ENCODE results near the gene RGS3.
"Not testable (repeated sequence)": the region's sequence is repeated elsewhere in the genome, so short reads cannot be mapped to it uniquely, and the experiment has no call there.

Gene RGS3

GRCh38 chr9:113538131-113538530 is 74.6 kb downstream of the RGS3 start:
- no peak for DNase-seq (ENCODE audit: low read depth, low spot score)
- H3K4me3 ChIP-seq (ENCODE audit: low read length), result no peak overlapping the region

GRCh38 chr9:113538701-113539430 is 75.3 kb downstream of the RGS3 start:
- no peak for DNase-seq (ENCODE audit: low read depth, low spot score)
- H3K4me3 ChIP-seq (ENCODE audit: low read length), result no peak overlapping the region

GRCh38 chr9:113540466-113540865 is 76.9 kb downstream of the RGS3 start:
- DNase-seq (ENCODE audit: low read depth, low spot score), result no peak
- no peak overlapping the region for H3K4me3 ChIP-seq (ENCODE audit: low read length)

- no peak overlapping the region for H3K4me3 ChIP-seq (ENCODE audit: low read length)
- DNase-seq (ENCODE audit: low read depth, low spot score), result no peak
These were observed 77.7 kb downstream of the RGS3 start for GRCh38 chr9:113541019-113541900.

GRCh38 chr9:113542006-113542405 is 78.5 kb downstream of the RGS3 start:
- H3K4me3 ChIP-seq (ENCODE audit: low read length), result no peak overlapping the region
- no peak for DNase-seq (ENCODE audit: low read depth, low spot score)

- DNase-seq (ENCODE audit: low read depth, low spot score), result no peak
- no peak overlapping the region for H3K4me3 ChIP-seq (ENCODE audit: low read length)
These were observed 79.2 kb downstream of the RGS3 start for GRCh38 chr9:113542741-113543140.

- no peak overlapping the region for H3K4me3 ChIP-seq (ENCODE audit: low read length)
- DNase-seq (ENCODE audit: low read depth, low spot score), result no peak
These were observed 79.9 kb downstream of the RGS3 start for GRCh38 chr9:113543296-113543981.

GRCh38 chr9:113543982-113544303 is 80.4 kb downstream of the RGS3 start:
- no peak for DNase-seq (ENCODE audit: low read depth, low spot score)
- H3K4me3 ChIP-seq (ENCODE audit: low read length), result no peak overlapping the region

- no peak for DNase-seq (ENCODE audit: low read depth, low spot score)
- no peak overlapping the region for H3K4me3 ChIP-seq (ENCODE audit: low read length)
These were observed 81.5 kb downstream of the RGS3 start for GRCh38 chr9:113545068-113545467.

- DNase-seq (ENCODE audit: low read depth, low spot score), result no peak
- no peak overlapping the region for H3K4me3 ChIP-seq (ENCODE audit: low read length)
These were observed 83.0 kb downstream of the RGS3 start for GRCh38 chr9:113546566-113546965.

GRCh38 chr9:113547501-113547900 is 84.0 kb downstream of the RGS3 start:
- DNase-seq (ENCODE audit: low read depth, low spot score), result no peak
- no peak overlapping the region for H3K4me3 ChIP-seq (ENCODE audit: low read length)

- no peak overlapping the region for H3K4me3 ChIP-seq (ENCODE audit: low read length)
- DNase-seq (ENCODE audit: low read depth, low spot score), result peak; percentile 18
These were observed 84.9 kb downstream of the RGS3 start for GRCh38 chr9:113548221-113549041.

GRCh38 chr9:113549892-113550291 is 86.4 kb downstream of the RGS3 start:
- H3K4me3 ChIP-seq (ENCODE audit: low read length); DNase-seq (ENCODE audit: low read depth, low spot score): not testable (repeated sequence)

GRCh38 chr9:113556877-113557593 is 93.5 kb downstream of the RGS3 start:
- DNase-seq (ENCODE audit: low read depth, low spot score), result no peak
- no peak overlapping the region for H3K4me3 ChIP-seq (ENCODE audit: low read length)

GRCh38 chr9:113558632-113559502 is 95.3 kb downstream of the RGS3 start:
- no peak for DNase-seq (ENCODE audit: low read depth, low spot score)
- no peak overlapping the region for H3K4me3 ChIP-seq (ENCODE audit: low read length)

GRCh38 chr9:113559834-113560800 is 96.6 kb downstream of the RGS3 start:
- DNase-seq (ENCODE audit: low read depth, low spot score), result no peak
- H3K4me3 ChIP-seq (ENCODE audit: low read length), result no peak overlapping the region

Measured in Jurkat, Clone E6-1 (cell line).